ENCODE measurements around the gene C5orf58.

DNA sequence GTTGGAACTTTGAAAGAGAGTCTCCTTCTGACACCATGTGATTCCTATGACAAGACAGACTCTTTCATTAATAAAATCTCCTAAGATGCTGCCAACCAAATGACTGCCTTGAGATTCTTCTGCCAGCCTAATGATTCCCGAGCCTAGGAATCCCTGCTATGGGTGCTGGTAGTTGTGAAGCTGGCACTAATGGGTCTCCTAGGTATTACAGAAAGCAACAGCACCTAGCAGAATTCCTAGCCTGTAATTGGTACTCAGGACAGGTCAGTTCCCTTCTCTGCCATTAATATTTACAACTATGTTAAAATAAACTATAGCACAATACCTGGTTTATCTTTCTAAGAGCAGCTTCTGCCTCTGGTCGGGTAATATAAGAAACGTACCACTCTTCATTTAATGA is 19.3 kb downstream of the C5orf58 start:
- no peak for TF ChIP-seq CTCF (conservative IDR thresholded peaks at IDR 0.05; ENCODE audit: low read length)
- no peak for TF ChIP-seq EZH2phosphoT487 (IDR thresholded peaks at IDR 0.05; ENCODE audit: borderline replicate concordance)

All from Loucy (cell line).